ACHN (cell line): ENCODE data around the gene CEL.
A peak's percentile ranks its signal among the peaks of the same experiment; 100 is the strongest.

Experiments
- DNase-seq: peaks from one replicate; pipeline ENCODE4 v3.0.0-alpha.2; 2015
- in situ Hi-C: cut with HindIII; loops from 2 replicates; pipeline ENCODE4 v1.10.0; 2017; ENCODE audit warnings: low sequenced_read_pairs, low pct_ligation_motif_present, low pct_unique_long_range_greater_than_20kb

Gene CEL

DNA sequence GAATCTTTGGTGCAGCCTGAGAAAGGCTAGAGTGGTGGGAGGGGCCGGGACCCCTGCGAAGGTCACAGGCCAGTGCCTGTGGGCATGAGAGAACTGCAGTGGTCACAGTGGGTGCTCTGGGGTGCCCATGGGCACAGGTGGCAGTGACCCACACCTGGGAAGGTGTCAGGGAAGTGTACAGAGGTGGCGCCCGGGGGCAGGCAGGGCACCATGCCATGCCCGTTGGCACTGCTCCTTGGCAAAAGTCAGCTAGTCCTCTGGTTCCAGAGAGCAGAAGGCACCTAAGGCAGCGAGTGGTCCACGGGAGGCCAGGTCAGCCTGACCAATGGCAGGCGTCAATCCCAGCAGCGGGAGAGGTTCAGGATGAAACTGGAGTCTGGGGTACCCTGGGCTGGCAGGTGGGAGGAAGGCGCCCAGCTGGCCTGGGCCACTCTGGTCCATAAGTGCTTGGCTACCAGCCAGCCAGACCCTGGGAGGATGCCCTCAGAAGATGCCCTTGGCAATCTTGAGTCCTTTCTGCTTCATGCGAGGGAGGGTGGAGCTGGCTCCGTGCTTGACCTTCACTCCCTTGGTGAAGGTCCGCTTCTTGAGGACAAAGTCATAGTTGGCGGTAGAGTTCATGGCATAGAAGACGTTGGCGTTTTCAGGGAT is 36.4 kb downstream of the CEL start:
- no peak for DNase-seq
- in situ Hi-C loops: no loop called here

DNA sequence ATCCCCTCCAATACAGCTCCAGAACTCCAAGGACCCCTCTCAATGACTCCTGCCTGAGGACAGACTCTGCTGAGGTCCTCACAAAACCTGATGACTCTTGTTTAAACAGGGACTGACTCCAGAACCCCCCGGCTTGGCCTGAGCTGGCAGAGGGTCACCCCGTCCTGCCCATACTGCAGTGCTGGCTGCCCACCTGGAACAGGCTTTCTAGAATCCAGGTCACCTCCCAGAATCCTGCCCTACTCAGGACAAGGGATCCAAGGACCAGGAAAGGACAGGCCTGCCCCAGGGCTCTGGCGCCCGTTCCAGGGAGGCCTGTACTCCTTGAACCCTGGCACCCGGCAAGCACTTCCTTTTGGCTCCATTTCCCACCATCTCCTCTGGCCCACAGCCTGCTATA is 37.1 kb downstream of the CEL start:
- DNase-seq: no peak
- in situ Hi-C loops: no loop called here

DNA sequence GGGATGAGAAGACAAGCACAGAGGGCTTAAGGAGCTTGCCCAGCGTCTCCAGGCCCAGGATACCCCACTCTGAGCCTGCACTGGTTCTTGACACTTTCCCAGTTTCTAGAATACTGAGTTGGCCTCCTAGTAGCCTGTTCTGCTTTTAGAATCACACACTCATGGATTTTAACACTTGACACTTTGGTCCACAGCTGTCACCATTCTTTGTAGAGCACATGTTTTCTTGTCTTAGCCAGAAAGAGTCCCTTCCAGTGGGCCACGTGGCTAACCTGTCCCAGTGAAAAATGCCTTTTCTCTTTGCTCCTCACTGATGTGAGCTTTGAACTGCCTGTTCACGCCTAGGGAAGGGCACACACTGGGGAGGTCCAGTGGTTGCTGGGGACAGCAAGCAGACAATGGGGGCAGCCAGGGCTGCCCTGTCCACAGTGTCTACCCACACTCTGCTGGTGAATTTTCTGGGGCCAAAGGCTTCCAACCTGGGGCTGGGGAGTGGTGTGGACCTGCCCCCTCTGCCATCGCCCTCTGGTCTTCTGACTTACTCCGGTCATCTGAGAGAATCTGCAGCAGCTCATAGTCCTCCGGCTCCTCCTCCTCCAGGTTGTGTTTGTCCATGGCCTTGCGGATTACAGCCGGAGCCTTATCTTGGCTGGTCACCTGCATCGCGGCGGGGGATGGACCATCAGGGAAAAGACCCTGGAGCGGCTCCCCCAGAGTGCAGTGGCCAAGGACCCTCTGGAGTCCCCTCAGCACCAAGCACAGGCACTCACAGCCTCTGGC is 38.1 kb downstream of the CEL start:
- no peak for DNase-seq
- in situ Hi-C loops: no loop called here

- in situ Hi-C loops: no loop called here
- no peak for DNase-seq
Measured at GRCh38 chr9:133100506-133101355, 39.0 kb downstream of the CEL start.

DNA sequence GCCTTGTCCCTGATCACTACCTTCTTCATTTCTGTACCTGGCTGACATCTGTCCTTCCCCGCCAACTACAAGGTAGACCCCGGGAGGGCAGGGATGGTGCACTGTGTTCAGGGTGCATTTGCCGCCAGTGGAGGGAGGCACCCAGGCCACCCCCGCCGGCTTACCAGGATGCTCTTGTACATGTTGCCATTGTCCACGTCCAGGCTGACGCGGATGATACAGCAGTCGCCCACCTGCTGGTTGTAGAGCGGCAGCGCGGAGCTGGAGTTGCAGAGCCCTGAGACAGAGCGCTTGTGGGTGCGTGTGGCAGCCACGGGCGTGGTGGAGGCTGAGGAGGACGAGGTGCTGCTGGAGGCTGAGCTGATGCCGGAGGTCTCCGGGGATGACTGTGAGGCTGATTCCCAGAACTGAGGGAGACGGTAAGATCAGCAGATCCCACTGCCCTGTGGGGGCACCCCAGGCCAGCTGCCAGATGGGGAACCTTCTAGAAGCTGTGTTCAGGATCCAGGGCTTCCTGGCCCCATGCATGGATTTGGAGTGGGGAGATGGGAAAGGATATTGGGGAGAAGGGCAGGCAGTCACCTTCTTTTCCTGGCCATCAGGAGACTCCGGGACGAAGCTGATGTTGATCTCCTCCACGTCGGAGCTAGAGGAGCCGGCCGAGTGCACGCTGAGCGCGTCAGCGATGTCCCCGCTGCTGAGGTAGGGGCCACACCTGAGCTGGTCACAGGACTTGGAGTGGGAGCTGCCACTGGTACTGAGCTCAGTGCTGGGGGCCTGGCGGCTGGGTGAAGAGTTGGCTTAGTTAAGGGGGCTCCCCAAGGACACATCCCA is 39.8 kb downstream of the CEL start:
- in situ Hi-C loops: no loop called here
- no peak for DNase-seq

DNA sequence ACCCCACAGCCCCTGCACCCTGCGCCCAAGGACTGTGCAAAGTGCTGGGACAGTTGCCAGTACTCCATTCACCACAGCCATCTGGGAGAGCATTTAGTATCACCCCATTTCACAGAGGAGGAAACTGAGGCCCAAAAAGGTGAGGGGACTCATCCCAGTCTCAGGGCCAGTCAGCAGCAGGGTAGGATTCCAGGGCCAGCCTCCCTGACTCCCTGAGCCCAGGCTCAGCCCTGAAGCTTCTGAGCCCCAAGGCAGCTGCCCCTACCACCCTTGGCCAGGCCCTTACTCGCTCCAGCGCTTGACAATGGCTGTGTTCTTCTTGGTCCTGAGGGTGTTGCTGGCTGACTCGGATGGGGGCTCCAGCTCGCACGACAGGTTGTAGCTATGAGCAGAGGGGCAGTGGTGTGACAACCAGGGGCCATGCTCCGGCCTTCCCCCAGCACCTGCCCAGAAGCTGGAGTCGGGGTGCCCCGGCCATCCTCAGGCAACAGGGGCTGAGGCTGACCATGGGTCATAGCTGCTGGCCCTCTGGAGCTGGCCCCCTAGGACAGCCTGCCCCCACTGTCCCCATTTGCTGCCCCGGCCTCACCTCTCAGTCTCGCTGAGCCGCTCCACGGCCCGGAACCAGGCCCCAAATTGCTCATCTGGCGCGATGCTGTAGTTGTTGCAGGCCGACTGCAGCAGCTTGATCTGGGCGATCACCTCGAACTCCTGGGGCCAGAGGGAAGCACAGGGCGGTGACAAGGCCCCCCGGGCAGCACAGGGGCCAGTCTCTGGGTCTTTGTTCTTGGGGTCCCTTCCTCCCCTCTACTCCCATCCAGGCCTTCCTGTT is 40.6 kb downstream of the CEL start:
- no peak for DNase-seq
- in situ Hi-C loops: no loop called here

GRCh38 chr9:133103183-133103986 is 41.6 kb downstream of the CEL start:
- in situ Hi-C loops: no loop called here
- DNase-seq: peak; percentile 48

GRCh38 chr9:133103987-133104505 is 42.3 kb downstream of the CEL start:
- in situ Hi-C loops: no loop called here
- DNase-seq: no peak

GRCh38 chr9:133104718-133105460 is 43.1 kb downstream of the CEL start:
- in situ Hi-C loops: no loop called here
- no peak for DNase-seq

DNA sequence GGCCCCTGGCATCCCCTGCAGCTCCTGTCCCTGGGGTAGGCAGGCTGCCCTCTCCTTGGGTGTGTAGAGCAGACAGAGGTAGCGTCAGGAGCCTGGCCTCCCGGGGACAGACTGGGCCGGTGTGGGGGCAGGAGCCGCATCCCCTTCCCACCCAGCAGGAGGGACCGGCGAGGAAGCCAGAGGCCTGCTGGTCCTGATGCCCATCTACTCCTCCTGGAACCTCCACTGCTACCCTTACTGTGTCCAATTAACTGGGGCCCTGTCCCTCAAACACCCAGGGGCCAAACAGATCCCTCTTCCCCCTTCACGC is 43.6 kb downstream of the CEL start:
- in situ Hi-C loops: no loop called here
- DNase-seq: no peak

DNA sequence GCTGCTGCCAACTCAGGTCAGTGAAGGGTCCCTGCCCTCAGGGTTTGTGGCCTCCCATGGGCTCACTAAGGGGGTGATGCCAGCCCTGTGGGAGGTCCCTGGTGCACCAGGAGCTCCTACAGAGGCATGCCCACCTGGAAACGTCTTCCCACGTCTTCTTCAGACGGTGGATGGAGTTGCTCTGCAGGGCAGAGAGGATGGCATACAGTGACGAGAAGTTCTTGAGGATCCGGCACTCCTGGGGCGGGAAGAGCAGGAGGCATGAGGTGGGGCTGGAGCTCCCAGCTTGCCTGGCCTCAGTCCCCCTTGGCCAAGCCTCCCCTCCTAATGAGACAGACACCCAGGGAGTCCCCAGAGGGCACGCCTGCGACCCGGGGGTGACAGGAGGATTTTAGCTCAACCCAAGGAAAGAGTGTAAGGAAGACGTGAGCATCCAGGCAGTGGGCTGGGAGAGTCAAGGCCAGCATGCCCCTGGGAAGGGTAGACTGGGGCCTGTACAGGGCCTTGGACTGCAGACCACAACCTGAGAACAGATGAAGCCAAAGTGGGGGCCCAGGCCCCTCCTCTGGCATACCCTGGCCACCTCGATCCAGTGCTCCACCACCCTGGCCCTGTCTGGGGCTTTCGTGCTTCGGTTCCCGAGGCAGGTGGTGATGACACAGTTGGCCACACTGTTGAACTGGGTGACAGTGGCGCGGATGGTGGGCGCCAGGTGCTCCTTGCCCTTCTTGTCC is 44.9 kb downstream of the CEL start:
- in situ Hi-C loops: no loop called here
- no peak for DNase-seq

GRCh38 chr9:133107245-133107722 is 45.5 kb downstream of the CEL start:
- in situ Hi-C loops: no loop called here
- DNase-seq: no peak

- DNase-seq: no peak
- in situ Hi-C loops: no loop called here
Measured at GRCh38 chr9:133107961-133108793, 46.4 kb downstream of the CEL start.

DNA sequence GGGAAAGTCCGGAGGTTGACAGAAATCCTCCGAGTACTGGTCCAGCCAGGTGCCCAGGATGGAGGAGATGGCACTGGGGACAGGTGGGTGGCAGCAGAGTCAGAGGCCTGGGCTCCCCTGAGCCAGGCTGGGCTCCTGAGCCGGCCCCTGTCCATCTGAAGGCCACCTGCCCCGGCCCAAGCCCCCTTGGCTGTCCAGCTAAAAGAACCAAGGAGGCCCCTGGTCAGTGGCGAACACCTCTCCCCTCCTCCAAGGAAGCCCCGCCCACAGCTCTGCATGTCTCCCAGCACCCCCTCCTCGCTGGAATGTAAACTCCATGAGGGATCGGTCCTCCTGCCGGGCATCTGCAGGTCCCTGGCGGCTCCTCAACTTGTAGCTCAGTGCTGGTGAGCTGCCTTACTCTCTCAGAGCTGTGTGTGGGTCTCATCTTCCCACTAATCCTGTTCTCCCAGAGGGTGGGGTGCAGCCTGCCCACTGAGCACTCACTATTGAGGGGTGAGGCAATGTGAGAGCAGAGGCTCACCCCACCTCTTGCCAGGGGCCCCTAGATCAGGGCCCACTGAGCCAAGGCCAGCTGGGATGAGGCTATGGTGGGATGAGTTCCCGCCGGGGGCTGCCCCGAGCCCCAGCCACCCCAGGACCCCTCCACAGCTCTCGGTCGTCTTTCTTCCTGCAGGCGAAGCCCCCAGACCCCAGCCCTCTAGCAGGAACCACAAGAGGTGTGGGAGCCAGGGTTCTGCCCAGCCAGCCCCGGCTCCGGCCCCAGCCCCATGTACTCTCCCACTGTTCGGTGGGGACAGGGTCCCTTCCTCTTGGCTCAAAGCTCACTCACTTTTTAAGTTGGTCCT is 47.2 kb downstream of the CEL start:
- no peak for DNase-seq
- in situ Hi-C loops: no loop called here
